Cardiac fibroblast (primary cell): ENCODE data around the gene IFITM10.
A peak's percentile ranks its signal among the peaks of the same experiment; 100 is the strongest.

ENCODE experiments used
- DNase-seq, 2 donors: peaks; one replicate each; pipeline versions ENCODE4 v3.0.0 to v3.0.0-alpha.2; 2010; ENCODE audit warnings: low read depth in 2 of 2
- H3K4me3 ChIP-seq, 2 donors: replicated peaks in 1 of 2; 1 replicate in 1 of 2; 2 replicates in 1 of 2; pipeline ENCODE4 v1.5.1; 2011; ENCODE audit warnings: low read depth in 2 of 2, low read length in 2 of 2, mild to moderate bottlenecking in 2 of 2, moderate library complexity in 1 of 2
- TF ChIP-seq, protein P1 (sequence below): IDR thresholded peaks from one replicate; pipeline ENCODE4 v1.5.1; 2011; ENCODE audit warnings: low read depth, mild to moderate bottlenecking, low read length, inconsistent platforms

IFITM10 gene

GRCh38 chr11:1762537-1763302 lies 12.3 kb upstream of the IFITM10 start:
- TF ChIP-seq, protein P1, sequence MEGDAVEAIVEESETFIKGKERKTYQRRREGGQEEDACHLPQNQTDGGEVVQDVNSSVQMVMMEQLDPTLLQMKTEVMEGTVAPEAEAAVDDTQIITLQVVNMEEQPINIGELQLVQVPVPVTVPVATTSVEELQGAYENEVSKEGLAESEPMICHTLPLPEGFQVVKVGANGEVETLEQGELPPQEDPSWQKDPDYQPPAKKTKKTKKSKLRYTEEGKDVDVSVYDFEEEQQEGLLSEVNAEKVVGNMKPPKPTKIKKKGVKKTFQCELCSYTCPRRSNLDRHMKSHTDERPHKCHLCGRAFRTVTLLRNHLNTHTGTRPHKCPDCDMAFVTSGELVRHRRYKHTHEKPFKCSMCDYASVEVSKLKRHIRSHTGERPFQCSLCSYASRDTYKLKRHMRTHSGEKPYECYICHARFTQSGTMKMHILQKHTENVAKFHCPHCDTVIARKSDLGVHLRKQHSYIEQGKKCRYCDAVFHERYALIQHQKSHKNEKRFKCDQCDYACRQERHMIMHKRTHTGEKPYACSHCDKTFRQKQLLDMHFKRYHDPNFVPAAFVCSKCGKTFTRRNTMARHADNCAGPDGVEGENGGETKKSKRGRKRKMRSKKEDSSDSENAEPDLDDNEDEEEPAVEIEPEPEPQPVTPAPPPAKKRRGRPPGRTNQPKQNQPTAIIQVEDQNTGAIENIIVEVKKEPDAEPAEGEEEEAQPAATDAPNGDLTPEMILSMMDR, result no peak
- DNase-seq, result peak in 1 of 2 donors; percentile 62
- H3K4me3 ChIP-seq, result peak overlapping the region; percentile 76 to 86

GRCh38 chr11:1761857-1762536 lies 11.6 kb upstream of the IFITM10 start:
- peak in 1 of 2 donors; percentile 56 for DNase-seq
- H3K4me3 ChIP-seq, result peak overlapping the region; percentile 76 to 86
- TF ChIP-seq, protein P1, result no peak

DNA sequence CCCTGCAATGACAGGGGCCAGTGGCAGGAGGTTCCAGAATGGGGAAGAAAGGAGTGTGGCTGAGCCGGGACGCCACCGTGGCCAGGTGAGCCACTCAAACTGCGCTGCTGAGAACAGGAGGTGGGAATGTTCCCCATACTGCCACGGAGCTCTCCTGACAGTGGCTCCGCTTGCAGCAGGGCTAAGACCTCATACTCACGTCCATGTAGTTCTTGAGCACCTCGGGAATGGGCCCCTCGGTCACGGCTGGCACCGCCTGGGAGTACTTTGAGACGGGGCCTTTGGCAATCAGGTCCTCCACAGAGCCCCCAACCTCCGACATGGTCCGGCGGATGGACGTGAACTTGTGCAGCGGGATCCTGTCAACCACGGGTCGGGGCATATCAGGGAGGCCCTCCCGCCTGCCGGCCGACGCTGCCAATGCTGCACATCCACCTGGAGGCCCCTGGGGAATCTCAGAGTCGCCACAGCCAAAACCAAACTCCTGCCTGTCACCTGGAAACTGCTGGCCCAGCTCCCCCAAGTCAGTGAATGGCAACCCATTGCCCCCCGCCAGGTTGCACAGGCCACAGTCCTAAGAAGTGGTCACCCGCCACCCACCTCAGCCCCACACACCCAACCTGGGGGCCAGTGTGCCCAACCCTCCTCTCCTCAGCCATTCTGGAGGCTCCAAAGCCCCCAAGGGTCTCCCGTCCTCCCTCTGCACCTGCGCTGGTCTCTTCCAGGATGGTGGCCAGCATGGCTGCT lies 10.9 kb upstream of the IFITM10 start:
- TF ChIP-seq, protein P1, result no peak
- peak overlapping the region in 1 of 2 donors; percentile 76 for H3K4me3 ChIP-seq
- no peak for DNase-seq

GRCh38 chr11:1760351-1761109 lies 10.1 kb upstream of the IFITM10 start:
- TF ChIP-seq, protein P1, result no peak
- peak; percentile 75 to 81 for DNase-seq
- H3K4me3 ChIP-seq, result peak overlapping the region in 1 of 2 donors; percentile 15

- no peak for DNase-seq
- H3K4me3 ChIP-seq, result no peak overlapping the region
- TF ChIP-seq, protein P1, result no peak
Measured at GRCh38 chr11:1759851-1760220, 9.4 kb upstream of the IFITM10 start.

DNA sequence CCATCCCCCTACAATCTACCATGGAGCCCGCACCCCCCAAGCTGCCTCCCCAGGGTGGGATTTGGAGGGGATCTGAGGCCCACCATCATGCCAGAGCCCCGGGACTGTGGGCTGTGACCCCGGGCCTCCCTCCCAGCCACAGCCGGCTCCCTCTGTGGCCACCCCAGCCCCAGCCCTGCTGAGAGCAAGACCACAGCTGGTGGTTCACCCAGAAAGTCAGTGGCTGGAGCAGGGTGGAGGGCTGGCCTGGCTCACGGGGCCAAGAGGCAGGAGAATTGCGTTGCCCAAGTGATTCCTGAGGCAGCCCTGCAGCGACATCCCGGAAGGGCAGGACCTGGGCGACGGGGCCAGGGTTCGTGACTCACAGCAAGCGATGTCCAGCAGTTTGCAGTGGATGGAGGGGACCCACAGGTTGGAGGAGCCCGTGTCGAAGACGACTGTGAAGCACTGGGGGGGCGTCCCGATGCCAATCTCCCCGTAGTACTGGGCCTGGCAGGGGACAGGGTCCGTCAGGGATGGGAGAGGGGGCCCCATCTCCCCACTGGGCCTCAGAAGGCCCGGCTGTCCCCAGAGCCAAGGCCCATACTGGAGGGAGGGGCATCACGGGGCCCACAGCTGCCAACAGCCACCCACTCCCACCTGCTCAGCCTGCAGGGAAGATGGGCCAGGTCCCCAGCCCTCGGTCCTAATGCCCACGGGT lies 8.9 kb upstream of the IFITM10 start:
- TF ChIP-seq, protein P1, result no peak
- no peak for DNase-seq
- H3K4me3 ChIP-seq, result no peak overlapping the region
